ENCODE measurements around the gene IGSF3.

- TF ChIP-seq EZH2 (IDR thresholded peaks at IDR 0.05; ENCODE audit: borderline replicate concordance, low read depth, low read length, poor library complexity, severe bottlenecking): no peak
- TF ChIP-seq CTCF (conservative IDR thresholded peaks at IDR 0.05; ENCODE audit: low read depth, low read length): no peak
These were observed 2.6 kb downstream of the IGSF3 start for GRCh38 chr1:116664978-116665371.

Measured in A673 (cell line).